HepG2 (cell line): Measurements from ENCODE around the gene MIOS. TPM values are rescaled to one million over a fixed set of nuclear protein-coding genes. Genes with fewer than 3 reads are reported as not detected.

Experiments used
- ATAC-seq: fragments of 200-7000 bp; cut with Tn5 transposase; 3 replicates; pipeline ENCODE4 v1.9.1; 2020; ENCODE audit warnings: mild to moderate bottlenecking, moderate library complexity
- BruUV-seq: library from RNA; stranded (reverse); fragments of 400-500 nt; replicated peaks from 2 replicates; lab custom pipeline; 2021; lab: Mats Ljungman, UMichigan
- CTCF ChIA-PET: fragments of 300-600 bp; formaldehyde crosslinking; extraction: SDS; loops from one replicate; lab custom pipeline; 2021; ENCODE audit warnings: low total read pairs, inconsistent platforms, low intra/inter-chr PET ratio; lab: Yijun Ruan, JAX
- POLR2A ChIA-PET: fragments of 350-600 bp; sonication (Branson Sonifier 250); formaldehyde crosslinking; loops from one replicate; lab custom pipeline; 2020; ENCODE audit warnings: antibody characterized with exemption, inconsistent platforms; lab: Yijun Ruan, JAX
- DNase-seq: peaks from one replicate; pipeline ENCODE4 v3.0.0-alpha.2; 2015; ENCODE audit warnings: low spot score
- FAIRE-seq: peaks from 3 replicates; lab custom pipeline; 2011; peaks lifted over from hg19 to GRCh38; lab: Jason Lieb, UNC
- H2AFZ ChIP-seq: one replicate; pipeline ENCODE4 v1.6.1; 2011; ENCODE audit warnings: low read length, inconsistent platforms
- H3K27ac ChIP-seq: fragments of 300-600 bp; 3 replicates; pipeline ENCODE4 v1.8.0; 2011; ENCODE audit warnings: mixed run types, mild to moderate bottlenecking, mixed read lengths, low read length, inconsistent platforms; ENCODE audit not compliant: insufficient read depth; ENCODE audit errors: extremely low read length
- H3K27me3 ChIP-seq, 2 experiments: fragments of 200-600 bp in 1 of 2; 2 replicates in 1 of 2; 3 replicates in 1 of 2; pipeline versions ENCODE4 v1.6.0 to v1.8.0; 2011; ENCODE audit warnings: low read length in 2 of 2, mild to moderate bottlenecking in 2 of 2, moderate library complexity in 2 of 2, inconsistent platforms in 1 of 2; ENCODE audit not compliant: insufficient read depth in 2 of 2, control insufficient read depth in 1 of 2
- H3K36me3 ChIP-seq, 2 experiments: fragments of 200-600 bp in 1 of 2; replicated peaks in 1 of 2; 2 replicates in 1 of 2; 3 replicates in 1 of 2; pipeline versions ENCODE4 v1.5.1 to v1.8.0; 2011; ENCODE audit warnings: low read length in 2 of 2, inconsistent platforms in 1 of 2; ENCODE audit not compliant: insufficient read depth in 2 of 2, control insufficient read depth in 1 of 2
- H3K4me1 ChIP-seq: 2 replicates; pipeline ENCODE4 v1.5.1; 2012; ENCODE audit warnings: low read length, inconsistent platforms; ENCODE audit not compliant: insufficient read depth
- H3K4me2 ChIP-seq: 2 replicates; pipeline ENCODE4 v1.6.0; 2011; ENCODE audit warnings: low read depth, low read length, inconsistent platforms
- H3K4me3 ChIP-seq, 3 experiments: fragments of 200-600 bp in 1 of 3; sonication (generic), shearing (Covaris generic) in 1 of 3; replicated peaks in 1 of 3; 2 replicates each; pipeline ENCODE4 v1.5.1; 2011 to 2016; ENCODE audit warnings: low read length in 3 of 3, inconsistent platforms in 2 of 3, low read depth in 2 of 3, mild to moderate bottlenecking in 2 of 3, control low read depth in 1 of 3, mixed read lengths in 1 of 3; ENCODE audit not compliant: insufficient read depth in 1 of 3
- H3K79me2 ChIP-seq: one replicate; pipeline ENCODE4 v1.6.1; 2011; ENCODE audit warnings: low read length, inconsistent platforms; ENCODE audit not compliant: insufficient read depth
- H3K9ac ChIP-seq: 2 replicates; pipeline ENCODE4 v1.6.0; 2011; ENCODE audit warnings: mild to moderate bottlenecking, low read depth, low read length, inconsistent platforms; ENCODE audit not compliant: insufficient read depth
- H3K9me3 ChIP-seq: 2 replicates; pipeline ENCODE4 v1.5.1; 2012; ENCODE audit warnings: mild to moderate bottlenecking, low read length
- H4K20me1 ChIP-seq: 2 replicates; pipeline ENCODE4 v1.6.0; 2011; ENCODE audit warnings: inconsistent platforms, mild to moderate bottlenecking, low read length, moderate library complexity; ENCODE audit not compliant: insufficient read depth
- JUND ChIP-seq: sonication (generic); formaldehyde crosslinking; IDR thresholded peaks from 2 replicates; pipeline ENCODE4 v1.8.0; 2022; ENCODE audit warnings: mild to moderate bottlenecking, missing genetic modification reagents
- NCOA5 ChIP-seq: sonication (generic); formaldehyde crosslinking; IDR thresholded peaks from 2 replicates; pipeline ENCODE4 v1.4.0; 2020; ENCODE audit warnings: missing genetic modification reagents
- RCOR2 ChIP-seq: IDR thresholded peaks from 2 replicates; pipeline ENCODE4 v1.6.1; 2016; ENCODE audit warnings: missing biosample characterization, missing genetic modification reagents
- RFX1 ChIP-seq: fragments of 450-650 bp; IDR thresholded peaks from 2 replicates; pipeline ENCODE4 v1.6.1; 2017
- ZFP1 ChIP-seq: IDR thresholded peaks from 2 replicates; pipeline ENCODE4 v1.6.1; 2016
- ZNF749 ChIP-seq: sonication (generic); formaldehyde crosslinking; IDR thresholded peaks from 2 replicates; pipeline ENCODE4 v1.8.0; 2022; ENCODE audit warnings: mild to moderate bottlenecking, missing genetic modification reagents, moderate library complexity, borderline replicate concordance
- WGBS: methylation state at CpG from one replicate; pipeline ENCODE4 v1.1.6; 2017; ENCODE audit warnings: low lambda C conversion rate; 5-methylcytosine and 5-hydroxymethylcytosine counted together
- in situ Hi-C: cut with HindIII; loops from 2 replicates; pipeline ENCODE4 v1.10.0; 2017; ENCODE audit warnings: low pct_unique_long_range_greater_than_20kb; ENCODE audit not compliant: extremely low pct_ligation_motif_present
- intact Hi-C: fragments of 100-400 bp; cut with micrococcal nuclease; formaldehyde crosslinking; loops from one replicate; pipeline ENCODE4 v1.10.0; 2022; ENCODE audit not compliant: unreplicated experiment
- polyA plus RNA-seq, 8 experiments: library from polyadenylated mRNA; depleted of rRNA in 3 of 8; stranded (reverse) in 7 of 8; unstranded in 1 of 8; fragments of >200 nt; fragmentation: Illumina TruSeq in 4 of 8; extraction: Trizol in 4 of 8; gene quantifications; 2 replicates each; pipeline versions ENCODE4 v1.2.1 to v1.2.3, GENCODE V29; 2011 to 2016; ENCODE audit warnings: low read depth in 4 of 8, missing spikeins in 1 of 8, mixed read lengths in 1 of 8; ENCODE audit not compliant: insufficient read depth in 1 of 8
- total RNA-seq, 5 experiments: library from RNA; depleted of rRNA; stranded (reverse); fragments of >200 nt; fragmentation: Illumina TruSeq; extraction: Trizol; gene quantifications; 2 replicates each; pipeline ENCODE4 v1.2.3, GENCODE V29; 2016; ENCODE audit warnings: low read depth in 1 of 5
- TF ChIP-seq, protein P1 (sequence below): sonication (generic); formaldehyde crosslinking; IDR thresholded peaks from 2 replicates; pipeline ENCODE4 v1.4.0; 2020; ENCODE audit warnings: mild to moderate bottlenecking, missing genetic modification reagents, borderline replicate concordance

MIOS gene
- total and polyA plus RNA-seq, 2 of the 13 experiments (the other 11 are each of a cell fraction or from before 2014, with no cell fraction given) = 15.2 to 33.5 TPM

DNA sequence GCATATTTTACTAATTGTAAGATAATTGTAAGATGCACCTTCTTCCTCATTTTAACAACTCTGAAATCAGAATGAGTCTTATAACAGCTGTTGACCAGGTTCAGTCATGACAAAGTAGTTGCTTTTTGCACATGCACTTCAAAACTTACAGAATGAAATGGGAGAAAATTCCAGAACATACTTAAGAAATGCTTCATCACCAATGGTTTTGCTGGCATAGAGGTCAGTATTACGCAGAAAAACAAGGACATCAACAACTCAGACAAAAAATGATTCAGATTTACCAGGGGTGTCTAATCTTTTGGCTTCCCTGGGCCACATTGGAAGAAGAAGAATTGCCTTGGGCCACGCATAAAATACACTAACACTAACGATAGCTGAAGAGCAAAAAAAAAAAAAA, 44.3 kb upstream of the MIOS start (continued):
- TF ChIP-seq, protein P1, sequence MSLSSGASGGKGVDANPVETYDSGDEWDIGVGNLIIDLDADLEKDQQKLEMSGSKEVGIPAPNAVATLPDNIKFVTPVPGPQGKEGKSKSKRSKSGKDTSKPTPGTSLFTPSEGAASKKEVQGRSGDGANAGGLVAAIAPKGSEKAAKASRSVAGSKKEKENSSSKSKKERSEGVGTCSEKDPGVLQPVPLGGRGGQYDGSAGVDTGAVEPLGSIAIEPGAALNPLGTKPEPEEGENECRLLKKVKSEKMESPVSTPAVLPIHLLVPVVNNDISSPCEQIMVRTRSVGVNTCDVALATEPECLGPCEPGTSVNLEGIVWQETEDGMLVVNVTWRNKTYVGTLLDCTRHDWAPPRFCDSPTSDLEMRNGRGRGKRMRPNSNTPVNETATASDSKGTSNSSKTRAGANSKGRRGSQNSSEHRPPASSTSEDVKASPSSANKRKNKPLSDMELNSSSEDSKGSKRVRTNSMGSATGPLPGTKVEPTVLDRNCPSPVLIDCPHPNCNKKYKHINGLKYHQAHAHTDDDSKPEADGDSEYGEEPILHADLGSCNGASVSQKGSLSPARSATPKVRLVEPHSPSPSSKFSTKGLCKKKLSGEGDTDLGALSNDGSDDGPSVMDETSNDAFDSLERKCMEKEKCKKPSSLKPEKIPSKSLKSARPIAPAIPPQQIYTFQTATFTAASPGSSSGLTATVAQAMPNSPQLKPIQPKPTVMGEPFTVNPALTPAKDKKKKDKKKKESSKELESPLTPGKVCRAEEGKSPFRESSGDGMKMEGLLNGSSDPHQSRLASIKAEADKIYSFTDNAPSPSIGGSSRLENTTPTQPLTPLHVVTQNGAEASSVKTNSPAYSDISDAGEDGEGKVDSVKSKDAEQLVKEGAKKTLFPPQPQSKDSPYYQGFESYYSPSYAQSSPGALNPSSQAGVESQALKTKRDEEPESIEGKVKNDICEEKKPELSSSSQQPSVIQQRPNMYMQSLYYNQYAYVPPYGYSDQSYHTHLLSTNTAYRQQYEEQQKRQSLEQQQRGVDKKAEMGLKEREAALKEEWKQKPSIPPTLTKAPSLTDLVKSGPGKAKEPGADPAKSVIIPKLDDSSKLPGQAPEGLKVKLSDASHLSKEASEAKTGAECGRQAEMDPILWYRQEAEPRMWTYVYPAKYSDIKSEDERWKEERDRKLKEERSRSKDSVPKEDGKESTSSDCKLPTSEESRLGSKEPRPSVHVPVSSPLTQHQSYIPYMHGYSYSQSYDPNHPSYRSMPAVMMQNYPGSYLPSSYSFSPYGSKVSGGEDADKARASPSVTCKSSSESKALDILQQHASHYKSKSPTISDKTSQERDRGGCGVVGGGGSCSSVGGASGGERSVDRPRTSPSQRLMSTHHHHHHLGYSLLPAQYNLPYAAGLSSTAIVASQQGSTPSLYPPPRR (CRISPR knock-in tag) = no peak
- TF ChIP-seq ZNF749 (CRISPR knock-in tag) (no peak), ZFP1 (CRISPR knock-in tag) (no peak), RFX1 (no peak), JUND (no peak)

DNA sequence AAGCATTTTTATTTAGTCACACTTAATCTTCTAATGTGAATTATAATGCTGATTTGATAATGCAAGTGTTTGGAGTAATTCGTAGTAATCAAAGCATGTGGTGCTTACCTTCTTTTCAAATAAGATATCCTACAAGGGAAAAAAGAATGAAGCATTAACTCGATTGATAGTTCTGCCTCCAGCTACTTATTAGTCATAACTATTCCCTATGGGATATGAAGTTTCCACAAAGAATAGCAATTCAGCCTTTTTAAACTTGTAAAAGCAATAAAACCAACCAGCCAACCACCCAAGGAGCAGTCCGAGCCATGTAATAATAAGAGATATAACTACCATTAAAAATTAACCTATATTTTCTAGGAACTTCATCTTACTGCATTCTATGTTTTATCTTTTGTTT, 42.6 kb upstream of the MIOS start:
- 56% methylated on average over 3 of the region's 3 CpGs for WGBS
- H3K79me2 ChIP-seq = no peaks in the 10 kb centered on the region
- CTCF ChIA-PET = no interaction called here
- FAIRE-seq (no peak), DNase-seq (no peak), ATAC-seq (no peak)
- H3K36me3 ChIP-seq = no peaks in the 10 kb centered on the region
- no peak overlapping the region for H3K4me3 ChIP-seq
- TF ChIP-seq NCOA5 (CRISPR knock-in tag) = no peak
- TF ChIP-seq RCOR2 (CRISPR knock-in tag) = no peak
- POLR2A ChIA-PET = no interaction called here
- intact Hi-C loops (no loop called here), in situ Hi-C loops (no loop called here)
- H3K27me3 ChIP-seq = no peaks in the 10 kb centered on the region; a peak in 1 of 5 replicates
- H4K20me1 ChIP-seq = no peaks in the 10 kb centered on the region
- no TSS peak for BruUV-seq
- no peak overlapping the region for H3K4me2 ChIP-seq
- no peaks in the 10 kb centered on the region for H3K9me3 ChIP-seq
- peaks cover 9% of the 10 kb centered on the region; the same call in 1 of the 2 replicates for H3K4me1 ChIP-seq
- H3K27ac ChIP-seq = no peak overlapping the region
- H3K9ac ChIP-seq = no peak overlapping the region
- no peak overlapping the region for H2AFZ ChIP-seq
